IMR-90 (cell line): ENCODE measurements around the gene NUDT9. TPM values are rescaled to one million over a fixed set of nuclear protein-coding genes. Genes with fewer than 3 reads are reported as not detected.

Experiments
- ATAC-seq: fragments of 200-7000 bp; cut with Tn5 transposase; 2 replicates; pipeline ENCODE4 v1.9.1; 2020; ENCODE audit warnings: low read depth, mild to moderate bottlenecking, moderate library complexity
- BruUV-seq: library from RNA; stranded (reverse); fragments of 400-500 nt; replicated peaks from 2 replicates; lab custom pipeline; 2021; lab: Mats Ljungman, UMichigan
- CTCF ChIA-PET: fragments of 300-600 bp; formaldehyde crosslinking; extraction: SDS; loops from one replicate; lab custom pipeline; 2021; ENCODE audit warnings: antibody characterized with exemption; lab: Yijun Ruan, JAX
- POLR2A ChIA-PET: fragments of 300-600 bp; sonication (Branson Sonifier 250); formaldehyde crosslinking; loops from one replicate; lab custom pipeline; 2022; ENCODE audit warnings: antibody characterized with exemption; ENCODE audit not compliant: unreplicated experiment; lab: Charles Lee
- DNase-seq: peaks from one replicate; pipeline ENCODE4 v3.0.0; 2013
- H2AFZ ChIP-seq: replicated peaks from 2 replicates; pipeline ENCODE3; 2013; ENCODE audit warnings: low read length, mild to moderate bottlenecking; ENCODE audit not compliant: poor library complexity
- H2AK5ac ChIP-seq: 2 replicates; pipeline ENCODE4 v1.6.1; 2013; ENCODE audit warnings: low read depth, low read length, inconsistent platforms
- H2AK9ac ChIP-seq: replicated peaks from 2 replicates; pipeline ENCODE3; 2013; ENCODE audit warnings: mild to moderate bottlenecking, low read depth, low read length, moderate library complexity; ENCODE audit not compliant: poor library complexity
- H2BK120ac ChIP-seq: 2 replicates; pipeline ENCODE4 v1.6.1; 2013; ENCODE audit warnings: low read depth, low read length, inconsistent platforms
- H2BK15ac ChIP-seq: 3 replicates; pipeline ENCODE4 v1.6.1; 2013; ENCODE audit warnings: low read depth, low read length, inconsistent platforms
- H2BK20ac ChIP-seq: 2 replicates; pipeline ENCODE4 v1.6.1; 2013; ENCODE audit warnings: low read depth, mild to moderate bottlenecking, inconsistent platforms, low read length, moderate library complexity
- H2BK5ac ChIP-seq: 2 replicates; pipeline ENCODE4 v1.6.1; 2013; ENCODE audit warnings: mild to moderate bottlenecking, low read depth, low read length, inconsistent platforms; ENCODE audit not compliant: poor library complexity, severe bottlenecking
- H3K14ac ChIP-seq: replicated peaks from 2 replicates; pipeline ENCODE4 v1.6.1; 2013; ENCODE audit warnings: low read depth, low read length, inconsistent platforms
- H3K18ac ChIP-seq: 2 replicates; pipeline ENCODE4 v1.6.1; 2013; ENCODE audit warnings: low read depth, low read length, control low read depth
- H3K23ac ChIP-seq: 2 replicates; pipeline ENCODE4 v1.6.1; 2013; ENCODE audit warnings: low read depth, low read length, inconsistent platforms
- H3K27ac ChIP-seq: 2 replicates; pipeline ENCODE4 v1.5.1; 2013; ENCODE audit warnings: mild to moderate bottlenecking, control low read depth, low read length; ENCODE audit not compliant: insufficient read depth
- H3K27me3 ChIP-seq: 2 replicates; pipeline ENCODE4 v1.6.1; 2013; ENCODE audit warnings: low read length; ENCODE audit not compliant: control insufficient read depth, insufficient read depth
- H3K36me3 ChIP-seq: 2 replicates; pipeline ENCODE4 v1.6.1; 2013; ENCODE audit warnings: low read length, mixed read lengths; ENCODE audit not compliant: control insufficient read depth, insufficient read depth
- H3K4ac ChIP-seq: 2 replicates; pipeline ENCODE4 v1.6.1; 2013; ENCODE audit warnings: low read depth, low read length, inconsistent platforms
- H3K4me1 ChIP-seq: 2 replicates; pipeline ENCODE4 v1.6.1; 2013; ENCODE audit warnings: low read length, mixed read lengths; ENCODE audit not compliant: control insufficient read depth, insufficient read depth
- H3K4me2 ChIP-seq: 2 replicates; pipeline ENCODE4 v1.6.1; 2013; ENCODE audit warnings: low read depth, mild to moderate bottlenecking, control low read depth, low read length, moderate library complexity
- H3K4me3 ChIP-seq: 2 replicates; pipeline ENCODE4 v1.5.1; 2013; ENCODE audit warnings: low read depth, mild to moderate bottlenecking, control low read depth, low read length, moderate library complexity; ENCODE audit not compliant: insufficient read depth
- H3K56ac ChIP-seq: 2 replicates; pipeline ENCODE4 v1.6.1; 2013; ENCODE audit warnings: low read length, inconsistent platforms; ENCODE audit not compliant: insufficient read depth; ENCODE audit errors: extremely low read depth
- H3K79me1 ChIP-seq, 2 experiments: 2 replicates each; pipeline ENCODE4 v1.6.1; 2013; ENCODE audit warnings: low read length in 2 of 2, inconsistent platforms in 1 of 2, low read depth in 1 of 2
- H3K9ac ChIP-seq: 2 replicates; pipeline ENCODE4 v1.6.1; 2013; ENCODE audit warnings: low read depth, low read length, control low read depth
- H3K9me1 ChIP-seq: 2 replicates; pipeline ENCODE4 v1.6.1; 2013; ENCODE audit warnings: low read length, inconsistent platforms; ENCODE audit not compliant: insufficient read depth
- H3K9me3 ChIP-seq: 2 replicates; pipeline ENCODE4 v1.6.1; 2013; ENCODE audit warnings: low read length; ENCODE audit not compliant: control insufficient read depth, insufficient read depth
- H4K20me1 ChIP-seq: 2 replicates; pipeline ENCODE4 v1.6.1; 2013; ENCODE audit warnings: low read length, inconsistent platforms; ENCODE audit not compliant: insufficient read depth
- H4K5ac ChIP-seq: 2 replicates; pipeline ENCODE4 v1.6.1; 2013; ENCODE audit warnings: mild to moderate bottlenecking, low read depth, low read length, control low read depth
- H4K8ac ChIP-seq, 2 experiments: 2 replicates each; pipeline ENCODE4 v1.6.1; 2013; ENCODE audit warnings: low read depth in 2 of 2, low read length in 2 of 2, control low read depth in 1 of 2, inconsistent platforms in 1 of 2
- H4K91ac ChIP-seq: 2 replicates; pipeline ENCODE4 v1.6.1; 2013; ENCODE audit warnings: low read depth, low read length, inconsistent platforms; ENCODE audit not compliant: insufficient read depth
- MAZ ChIP-seq: IDR thresholded peaks from 2 replicates; pipeline ENCODE4 v1.6.1; 2012; ENCODE audit warnings: low read depth, mild to moderate bottlenecking, low read length, improper control_type of control experiment, moderate library complexity, borderline replicate concordance
- NFE2L2 ChIP-seq: fragments of 150-350 bp; IDR thresholded peaks from 2 replicates; pipeline ENCODE4 v1.6.1; 2016; ENCODE audit warnings: low read depth, mild to moderate bottlenecking, low read length
- RAD21 ChIP-seq: IDR thresholded peaks from 2 replicates; pipeline ENCODE4 v1.6.1; 2012; ENCODE audit warnings: low read length, improper control_type of control experiment
- RFX5 ChIP-seq: IDR thresholded peaks from 2 replicates; pipeline ENCODE4 v1.8.0; 2012; ENCODE audit warnings: low read depth, mild to moderate bottlenecking, low read length, moderate library complexity
- SMC3 ChIP-seq: fragments of 150-350 bp; IDR thresholded peaks from 2 replicates; pipeline ENCODE4 v1.6.1; 2016; ENCODE audit warnings: low read depth, mild to moderate bottlenecking, antibody characterized with exemption, low read length, moderate library complexity
- WGBS, 2 experiments: methylation state at CpG; one replicate each; pipeline versions ENCODE4 v1.1.5 to v1.1.7; 2013; ENCODE audit warnings: missing lambda C conversion rate in 2 of 2; ENCODE audit not compliant: insufficient read length in 1 of 2; ENCODE audit errors: extremely low coverage in 2 of 2; 5-methylcytosine and 5-hydroxymethylcytosine counted together
- dilution Hi-C: fragments of 300-500 bp; cut with HindIII; formaldehyde crosslinking; loops from one replicate; pipeline ENCODE4 v1.14.3; 2018; ENCODE audit warnings: low sequenced_read_pairs; ENCODE audit not compliant: unreplicated experiment
- in situ Hi-C: fragments of 300-500 bp; cut with MboI; formaldehyde crosslinking; loops from 3 replicates; pipeline ENCODE4 v1.14.3; 2019; ENCODE audit warnings: low sequenced_read_pairs, inconsistent platforms, mixed read lengths
- intact Hi-C: fragments of 100-400 bp; cut with micrococcal nuclease; formaldehyde crosslinking; loops from 2 replicates; pipeline ENCODE4 v1.10.0; 2022
- polyA plus RNA-seq, 3 experiments: library from polyadenylated mRNA; depleted of rRNA; stranded (reverse); fragments of >200 nt; gene quantifications; 2 replicates each; pipeline ENCODE4 v1.2.3, GENCODE V29; 2012; ENCODE audit warnings: low replicate concordance in 1 of 3
- total RNA-seq: library from RNA; depleted of rRNA; stranded (reverse); fragments of >200 nt; gene quantifications from 2 replicates; pipeline ENCODE4 v1.2.3, GENCODE V29; 2012
- TF ChIP-seq, protein P1 (sequence below): conservative IDR thresholded peaks from 2 replicates; pipeline ENCODE4 v1.5.1; 2012; ENCODE audit warnings: mild to moderate bottlenecking, low read depth, low read length, improper control_type of control experiment

Gene NUDT9
- total and polyA plus RNA-seq, 2 of the 4 experiments (the other 2 are of a cell fraction), result 10.0 to 23.5 TPM

DNA sequence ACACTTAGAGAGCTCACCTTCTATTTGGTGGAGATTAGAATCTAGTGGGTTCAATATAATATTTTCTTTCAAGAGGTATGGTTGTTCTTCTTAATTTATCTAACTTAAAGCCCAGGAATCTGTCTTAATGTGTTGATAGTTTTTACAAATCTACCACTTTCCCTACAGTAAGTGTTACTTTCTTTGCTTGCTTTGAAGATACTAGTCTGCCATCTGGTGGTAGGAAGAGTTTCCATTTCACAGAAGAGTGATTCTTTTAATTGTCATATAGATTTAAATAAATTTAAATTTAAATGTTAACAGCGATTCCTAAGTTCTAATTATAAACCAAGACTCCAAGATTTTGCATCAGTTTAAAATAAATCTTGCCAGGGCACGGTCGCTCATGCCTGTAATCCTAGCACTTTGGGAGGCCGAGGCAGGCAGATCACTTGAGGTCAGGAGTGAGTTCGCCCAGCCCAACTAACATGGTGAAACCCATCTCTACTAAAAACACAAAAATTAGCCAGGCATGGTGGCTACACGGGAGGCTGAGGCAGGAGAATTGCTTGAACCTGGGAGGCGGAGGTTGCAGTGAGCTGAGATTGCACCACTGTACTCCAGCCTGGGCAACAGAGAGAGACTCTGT is 43.5 kb downstream of the NUDT9 start:
- TF ChIP-seq RAD21 (peak; percentile 74), RFX5 (no peak), SMC3 (peak; percentile 90), NFE2L2 (no peak), MAZ (no peak)
- TF ChIP-seq, protein P1, sequence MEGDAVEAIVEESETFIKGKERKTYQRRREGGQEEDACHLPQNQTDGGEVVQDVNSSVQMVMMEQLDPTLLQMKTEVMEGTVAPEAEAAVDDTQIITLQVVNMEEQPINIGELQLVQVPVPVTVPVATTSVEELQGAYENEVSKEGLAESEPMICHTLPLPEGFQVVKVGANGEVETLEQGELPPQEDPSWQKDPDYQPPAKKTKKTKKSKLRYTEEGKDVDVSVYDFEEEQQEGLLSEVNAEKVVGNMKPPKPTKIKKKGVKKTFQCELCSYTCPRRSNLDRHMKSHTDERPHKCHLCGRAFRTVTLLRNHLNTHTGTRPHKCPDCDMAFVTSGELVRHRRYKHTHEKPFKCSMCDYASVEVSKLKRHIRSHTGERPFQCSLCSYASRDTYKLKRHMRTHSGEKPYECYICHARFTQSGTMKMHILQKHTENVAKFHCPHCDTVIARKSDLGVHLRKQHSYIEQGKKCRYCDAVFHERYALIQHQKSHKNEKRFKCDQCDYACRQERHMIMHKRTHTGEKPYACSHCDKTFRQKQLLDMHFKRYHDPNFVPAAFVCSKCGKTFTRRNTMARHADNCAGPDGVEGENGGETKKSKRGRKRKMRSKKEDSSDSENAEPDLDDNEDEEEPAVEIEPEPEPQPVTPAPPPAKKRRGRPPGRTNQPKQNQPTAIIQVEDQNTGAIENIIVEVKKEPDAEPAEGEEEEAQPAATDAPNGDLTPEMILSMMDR, result peak; percentile 73
- Histone ChIP-seq H3K18ac (no peak overlapping the region), H2AK9ac (no peak overlapping the region), H3K27me3 (no peaks in the 10 kb centered on the region), H2BK120ac (no peak overlapping the region), H3K4me2 (no peak overlapping the region), H4K8ac (no peak overlapping the region), H4K5ac (no peak overlapping the region), H4K20me1 (no peaks in the 10 kb centered on the region), H3K14ac (no peak overlapping the region), H2BK5ac (no peak overlapping the region), H3K27ac (no peak overlapping the region), H2AFZ (no peak overlapping the region), H3K23ac (no peak overlapping the region), H3K56ac (no peak overlapping the region), H3K9me1 (no peaks in the 10 kb centered on the region), H3K4ac (no peak overlapping the region), H2BK15ac (no peak overlapping the region), H3K9ac (no peak overlapping the region), H3K4me1 (no peaks in the 10 kb centered on the region; the same call in 1 of the 2 replicates), H2AK5ac (no peak overlapping the region), H4K91ac (no peak overlapping the region), H3K4me3 (no peak overlapping the region), H2BK20ac (no peak overlapping the region), H3K79me1 (no peaks in the 10 kb centered on the region), H3K9me3 (no peaks in the 10 kb centered on the region), H3K36me3 (0 out of 2 replicates have a peak, but pooled peaks cover 1% of the 10 kb centered on the region)
- DNase-seq (peak; percentile 69), ATAC-seq (peak; percentile 65; the same call in 1 of the 2 replicates)
- ChIA-PET POLR2A (no interaction called here), CTCF (interaction anchor here (0.7 to 1.2 kb wide), 8 partner anchors 9 to 551 kb away, joined by 3 to 5 read pairs (median 4); no protein-coding TSS in a partner anchor)
- in situ Hi-C loops (loop anchor here (5.0 to 25.0 kb wide), 3 partner anchors 91 to 554 kb away; no protein-coding TSS in a partner anchor), dilution Hi-C loops (no loop called here), intact Hi-C loops (loop anchor here (1.0 to 5.0 kb wide), 4 partner anchors 91 to 316 kb away; no protein-coding TSS in a partner anchor)
- no TSS peak for BruUV-seq
- no CpG with 5 or more reads among the region's 7 CpGs for WGBS, 2 experiments
